Cardiac muscle cell (in vitro differentiated cells and primary cell): ENCODE results near the gene KDM3B. TPM values are rescaled to one million over a fixed set of nuclear protein-coding genes. Genes with fewer than 3 reads are reported as not detected.

Source experiments
- DNase-seq, 2 donors: peaks; one replicate each; pipeline versions ENCODE4 v3.0.0 to v3.0.0-alpha.2; 2010 to 2017; ENCODE audit warnings: low read depth in 1 of 2, low spot score in 1 of 2
- H3K27ac ChIP-seq: fragments of 200-600 bp; sonication (generic); 2 replicates; pipeline ENCODE4 v1.5.1; 2016
- H3K27me3 ChIP-seq: fragments of 200-600 bp; sonication (generic); 2 replicates; pipeline ENCODE4 v1.6.0; 2016; ENCODE audit warnings: control low read depth
- H3K36me3 ChIP-seq: fragments of 200-600 bp; sonication (generic); 2 replicates; pipeline ENCODE4 v1.5.1; 2016; ENCODE audit warnings: control low read depth
- H3K4me1 ChIP-seq: fragments of 200-600 bp; sonication (generic); 2 replicates; pipeline ENCODE4 v1.8.1; 2017; ENCODE audit warnings: low read depth, mild to moderate bottlenecking, mixed run types
- H3K4me3 ChIP-seq: fragments of 200-600 bp; sonication (generic); 2 replicates; pipeline ENCODE4 v1.5.1; 2016; ENCODE audit warnings: mild to moderate bottlenecking
- H3K9me3 ChIP-seq: fragments of 200-600 bp; sonication (generic); 2 replicates; pipeline ENCODE4 v1.5.1; 2017; ENCODE audit warnings: low read depth, mild to moderate bottlenecking, control low read depth
- polyA plus RNA-seq: library from polyadenylated mRNA; unstranded; fragments of >200 nt; fragmentation: Nextera tagmentation; extraction: Ambion mirVana; gene quantifications from 2 replicates; pipeline ENCODE4 v1.2.1, GENCODE V29; 2016
- total RNA-seq: library from RNA; depleted of rRNA; stranded (reverse); fragments of >200 nt; gene quantifications from 2 replicates; pipeline ENCODE4 v1.2.3, GENCODE V29; 2016
- TF ChIP-seq, protein P1 (sequence below): IDR thresholded peaks from 2 replicates; pipeline ENCODE4 v1.5.1; 2012; ENCODE audit warnings: low read depth, mild to moderate bottlenecking, low read length

Gene KDM3B
- total and polyA plus RNA-seq, 2 experiments from 2014 or later, result 36.5 to 99.2 TPM

DNA sequence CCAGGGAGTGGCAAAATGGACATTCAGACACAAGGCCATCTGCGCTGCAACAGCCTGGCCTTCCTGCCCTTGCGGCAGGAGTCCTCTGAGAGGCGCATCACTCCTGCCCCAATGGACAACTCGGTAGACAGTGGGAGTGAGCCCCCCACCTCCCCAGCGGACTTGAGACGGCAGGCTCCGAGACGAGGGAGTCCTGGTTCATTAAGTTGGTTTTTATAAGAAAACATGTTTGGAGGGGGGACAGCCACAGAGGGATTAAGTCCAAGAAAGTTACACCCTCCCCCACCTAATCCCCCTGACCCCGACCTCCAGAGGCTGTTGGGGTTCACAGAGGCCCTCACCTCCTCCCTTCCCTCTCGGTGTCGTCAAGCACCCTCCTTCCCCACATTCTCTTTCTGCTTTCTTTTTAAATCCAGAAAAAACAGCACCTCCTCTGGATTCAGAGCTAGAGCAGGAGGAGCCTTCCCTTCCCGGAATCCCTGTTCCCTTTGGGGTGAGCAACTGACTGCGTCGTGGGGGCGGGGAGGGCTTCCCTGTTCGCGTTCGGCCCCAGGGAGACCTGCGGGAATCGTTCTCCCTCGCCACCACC, 111.0 kb downstream of the KDM3B start:
- Histone ChIP-seq H3K36me3 (no peaks in the 10 kb centered on the region), H3K4me3 (peak overlapping the region; percentile 87), H3K27me3 (peaks cover 15% of the 10 kb centered on the region), H3K4me1 (peaks cover 39% of the 10 kb centered on the region), H3K27ac (peak overlapping the region; percentile 97), H3K9me3 (no peaks in the 10 kb centered on the region)
- TF ChIP-seq, protein P1, sequence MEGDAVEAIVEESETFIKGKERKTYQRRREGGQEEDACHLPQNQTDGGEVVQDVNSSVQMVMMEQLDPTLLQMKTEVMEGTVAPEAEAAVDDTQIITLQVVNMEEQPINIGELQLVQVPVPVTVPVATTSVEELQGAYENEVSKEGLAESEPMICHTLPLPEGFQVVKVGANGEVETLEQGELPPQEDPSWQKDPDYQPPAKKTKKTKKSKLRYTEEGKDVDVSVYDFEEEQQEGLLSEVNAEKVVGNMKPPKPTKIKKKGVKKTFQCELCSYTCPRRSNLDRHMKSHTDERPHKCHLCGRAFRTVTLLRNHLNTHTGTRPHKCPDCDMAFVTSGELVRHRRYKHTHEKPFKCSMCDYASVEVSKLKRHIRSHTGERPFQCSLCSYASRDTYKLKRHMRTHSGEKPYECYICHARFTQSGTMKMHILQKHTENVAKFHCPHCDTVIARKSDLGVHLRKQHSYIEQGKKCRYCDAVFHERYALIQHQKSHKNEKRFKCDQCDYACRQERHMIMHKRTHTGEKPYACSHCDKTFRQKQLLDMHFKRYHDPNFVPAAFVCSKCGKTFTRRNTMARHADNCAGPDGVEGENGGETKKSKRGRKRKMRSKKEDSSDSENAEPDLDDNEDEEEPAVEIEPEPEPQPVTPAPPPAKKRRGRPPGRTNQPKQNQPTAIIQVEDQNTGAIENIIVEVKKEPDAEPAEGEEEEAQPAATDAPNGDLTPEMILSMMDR, result peak; percentile 14
- DNase-seq, result peak in 1 of 2 donors; percentile 39

DNA sequence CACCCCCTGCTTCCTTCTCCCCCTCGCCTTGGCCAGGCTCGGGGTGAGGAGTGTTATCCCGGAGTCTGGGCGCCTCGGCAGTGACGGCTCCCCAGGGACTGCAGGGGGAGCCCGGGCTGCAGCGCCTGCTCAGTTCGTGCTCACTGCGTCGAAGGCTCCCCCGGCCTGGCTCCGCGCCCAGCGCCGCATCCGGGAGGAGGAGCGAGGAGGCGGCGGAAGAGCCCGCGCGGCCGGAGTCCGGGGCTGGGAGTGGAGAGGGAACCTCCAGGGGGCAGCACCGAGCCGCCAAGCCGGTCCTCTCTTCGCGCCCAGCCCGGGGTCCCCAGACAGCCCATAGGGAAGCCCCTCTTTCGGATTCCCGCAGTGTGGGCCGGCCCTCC, 111.5 kb downstream of the KDM3B start:
- Histone ChIP-seq H3K9me3 (no peaks in the 10 kb centered on the region), H3K4me1 (peaks cover 35% of the 10 kb centered on the region), H3K4me3 (peak overlapping the region; percentile 87), H3K27me3 (peaks cover 15% of the 10 kb centered on the region), H3K36me3 (no peaks in the 10 kb centered on the region), H3K27ac (peak overlapping the region; percentile 97)
- TF ChIP-seq, protein P1, result peak; percentile 83
- peak; percentile 97 to 99 for DNase-seq

DNA sequence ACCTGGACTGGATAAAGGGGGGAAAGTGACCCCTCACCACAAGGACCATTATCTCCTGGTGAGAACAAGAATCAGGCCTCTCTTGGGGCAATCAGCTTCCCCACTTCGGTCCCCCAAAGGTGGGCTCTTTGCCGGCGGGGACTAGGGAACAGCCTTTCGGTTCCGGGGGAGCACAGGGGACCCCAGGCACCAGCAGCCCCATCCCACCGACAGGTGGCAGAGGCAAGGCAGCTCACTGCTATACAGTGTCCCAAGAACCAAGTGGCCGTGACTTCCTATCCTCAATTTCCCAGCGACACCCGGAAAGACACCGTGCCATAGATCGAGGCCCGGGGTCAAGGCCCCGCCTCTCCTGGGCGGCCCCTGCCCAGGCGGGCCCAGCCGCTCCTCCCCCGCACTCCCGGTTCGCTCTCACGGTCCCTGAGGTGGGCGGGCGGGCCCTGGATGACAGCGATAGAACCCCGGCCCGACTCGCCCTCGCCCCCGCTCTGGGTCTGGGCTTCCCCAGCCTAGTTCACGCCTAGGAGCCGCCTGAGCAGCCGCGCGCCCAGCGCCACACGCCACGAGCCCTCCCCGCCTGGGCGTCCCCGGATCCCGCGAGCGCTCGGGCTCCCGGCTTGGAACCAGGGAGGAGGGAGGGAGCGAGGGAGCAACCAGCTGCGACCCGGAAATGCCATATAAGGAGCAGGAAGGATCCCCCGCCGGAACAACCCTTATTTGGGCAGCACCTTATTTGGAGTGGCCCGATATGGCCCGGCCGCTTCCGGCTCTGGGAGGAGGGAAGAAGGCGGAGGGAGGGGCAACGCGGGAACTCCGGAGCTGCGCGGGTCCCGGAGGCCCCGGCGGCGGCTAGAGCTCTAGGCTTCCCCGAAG, 112.1 kb downstream of the KDM3B start:
- TF ChIP-seq, protein P1, result no peak
- Histone ChIP-seq H3K4me1 (peaks cover 29% of the 10 kb centered on the region), H3K4me3 (peak overlapping the region; percentile 87), H3K36me3 (no peaks in the 10 kb centered on the region), H3K27ac (peak overlapping the region; percentile 97), H3K27me3 (peaks cover 15% of the 10 kb centered on the region), H3K9me3 (no peaks in the 10 kb centered on the region)
- peak; percentile 99 to 100 for DNase-seq

DNA sequence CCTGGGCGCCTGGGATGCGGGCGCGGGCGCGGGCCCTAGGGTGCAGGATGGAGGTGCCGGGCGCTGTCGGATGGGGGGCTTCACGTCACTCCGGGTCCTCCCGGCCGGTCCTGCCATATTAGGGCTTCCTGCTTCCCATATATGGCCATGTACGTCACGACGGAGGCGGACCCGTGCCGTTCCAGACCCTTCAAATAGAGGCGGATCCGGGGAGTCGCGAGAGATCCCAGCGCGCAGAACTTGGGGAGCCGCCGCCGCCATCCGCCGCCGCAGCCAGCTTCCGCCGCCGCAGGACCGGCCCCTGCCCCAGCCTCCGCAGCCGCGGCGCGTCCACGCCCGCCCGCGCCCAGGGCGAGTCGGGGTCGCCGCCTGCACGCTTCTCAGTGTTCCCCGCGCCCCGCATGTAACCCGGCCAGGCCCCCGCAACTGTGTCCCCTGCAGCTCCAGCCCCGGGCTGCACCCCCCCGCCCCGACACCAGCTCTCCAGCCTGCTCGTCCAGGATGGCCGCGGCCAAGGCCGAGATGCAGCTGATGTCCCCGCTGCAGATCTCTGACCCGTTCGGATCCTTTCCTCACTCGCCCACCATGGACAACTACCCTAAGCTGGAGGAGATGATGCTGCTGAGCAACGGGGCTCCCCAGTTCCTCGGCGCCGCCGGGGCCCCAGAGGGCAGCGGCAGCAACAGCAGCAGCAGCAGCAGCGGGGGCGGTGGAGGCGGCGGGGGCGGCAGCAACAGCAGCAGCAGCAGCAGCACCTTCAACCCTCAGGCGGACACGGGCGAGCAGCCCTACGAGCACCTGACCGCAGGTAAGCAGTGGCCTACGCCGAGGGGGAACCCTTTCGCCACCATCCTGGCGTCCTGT, 113.0 kb downstream of the KDM3B start, which contains the start of gene EGR1:
EGR1 (plus strand) TSS at position 219 of the 864 bp plus-strand sequence; CDS start at position 502, 283 bp downstream.
- Histone ChIP-seq H3K4me1 (peaks cover 20% of the 10 kb centered on the region), H3K27ac (peak within 1 kb of the TSS; percentile 97), H3K4me3 (peak within 1 kb of the TSS; percentile 87), H3K9me3 (no peaks in the 10 kb centered on the region), H3K27me3 (peaks cover 15% of the 10 kb centered on the region), H3K36me3 (no peaks in the 10 kb centered on the region)
- peak; percentile 96 for DNase-seq
- TF ChIP-seq, protein P1, result no peak

DNA sequence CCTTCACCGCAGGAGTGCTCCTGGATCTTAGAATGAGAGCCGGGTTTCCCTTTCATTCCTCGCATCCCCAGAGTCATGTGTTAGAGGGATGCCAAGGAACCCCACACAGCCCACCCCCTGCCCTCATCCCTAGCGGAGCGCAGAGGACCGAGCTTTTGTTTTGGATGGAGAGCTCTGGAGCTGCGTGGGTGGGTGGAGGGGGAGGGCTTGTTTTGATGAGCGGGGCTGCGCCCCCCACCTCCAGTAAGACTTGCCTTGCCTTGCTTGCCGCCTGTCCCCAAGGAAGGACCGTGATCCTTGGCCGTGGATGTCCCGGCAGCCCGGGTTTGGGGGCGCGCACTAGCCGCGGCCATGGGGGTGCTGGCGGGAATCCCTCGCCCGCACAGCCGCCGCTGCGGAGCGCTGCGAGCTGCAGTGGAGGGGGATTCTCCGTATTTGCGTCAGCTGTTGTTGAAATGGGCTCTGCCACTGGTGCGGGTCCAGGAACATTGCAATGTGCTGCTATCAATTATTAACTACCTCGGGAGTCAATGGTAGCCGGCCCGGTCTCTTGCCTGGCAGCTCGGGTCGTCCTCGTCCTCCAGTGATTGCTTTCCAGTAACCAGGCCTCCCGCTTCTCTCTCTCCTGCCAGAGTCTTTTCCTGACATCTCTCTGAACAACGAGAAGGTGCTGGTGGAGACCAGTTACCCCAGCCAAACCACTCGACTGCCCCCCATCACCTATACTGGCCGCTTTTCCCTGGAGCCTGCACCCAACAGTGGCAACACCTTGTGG, 113.8 kb downstream of the KDM3B start:
- peaks cover 12% of the 10 kb centered on the region for H3K4me1 ChIP-seq
- H3K36me3 ChIP-seq, result no peaks in the 10 kb centered on the region
- peaks cover 15% of the 10 kb centered on the region for H3K27me3 ChIP-seq
- H3K9me3 ChIP-seq, result no peaks in the 10 kb centered on the region
- TF ChIP-seq, protein P1, result no peak
- peak overlapping the region; percentile 87 for H3K4me3 ChIP-seq
- H3K27ac ChIP-seq, result no peak overlapping the region
- no peak for DNase-seq
